IPS-20b (cell line): ENCODE measurements around the gene TINAG.
"Not testable (repeated sequence)": the region's sequence is repeated elsewhere in the genome, so short reads cannot be mapped to it uniquely, and the experiment has no call there.

Source experiments
- H3K27ac ChIP-seq: one replicate; pipeline ENCODE4 v1.5.1; 2013; ENCODE audit warnings: low read length
- H3K27me3 ChIP-seq: 2 replicates; pipeline ENCODE4 v1.6.1; 2013; ENCODE audit warnings: mild to moderate bottlenecking, low read length, inconsistent platforms; ENCODE audit not compliant: insufficient read depth
- H3K36me3 ChIP-seq: 2 replicates; pipeline ENCODE4 v1.6.1; 2013; ENCODE audit warnings: low read depth, mild to moderate bottlenecking, inconsistent platforms, low read length, moderate library complexity; ENCODE audit not compliant: insufficient read depth
- H3K4me1 ChIP-seq: 2 replicates; pipeline ENCODE4 v1.6.1; 2013; ENCODE audit warnings: mild to moderate bottlenecking, control low read depth, inconsistent platforms, low read length, moderate library complexity; ENCODE audit not compliant: insufficient read depth
- H3K4me3 ChIP-seq: 2 replicates; pipeline ENCODE4 v1.5.1; 2013; ENCODE audit warnings: mild to moderate bottlenecking, low read length, inconsistent platforms
- H3K9ac ChIP-seq: 2 replicates; pipeline ENCODE4 v1.6.1; 2013; ENCODE audit warnings: low read depth, mild to moderate bottlenecking, inconsistent platforms, low read length, moderate library complexity
- H3K9me3 ChIP-seq: 2 replicates; pipeline ENCODE4 v1.6.1; 2013; ENCODE audit warnings: mild to moderate bottlenecking, low read depth, low read length, inconsistent platforms; ENCODE audit not compliant: insufficient read depth

TINAG gene

GRCh38 chr6:54315656-54316055 is 7.4 kb downstream of the TINAG start:
- H3K36me3 ChIP-seq = no peaks in the 10 kb centered on the region
- no peak overlapping the region for H3K27ac ChIP-seq
- H3K9me3 ChIP-seq = no peaks in the 10 kb centered on the region
- H3K27me3 ChIP-seq = no peaks in the 10 kb centered on the region
- no peak overlapping the region for H3K9ac ChIP-seq
- H3K4me1 ChIP-seq = no peaks in the 10 kb centered on the region
- no peak overlapping the region for H3K4me3 ChIP-seq

- H3K9me3 ChIP-seq = no peaks in the 10 kb centered on the region
- H3K4me3 ChIP-seq = no peak overlapping the region
- H3K27me3 ChIP-seq = no peaks in the 10 kb centered on the region
- H3K36me3 ChIP-seq = no peaks in the 10 kb centered on the region
- H3K4me1 ChIP-seq = no peaks in the 10 kb centered on the region
- H3K9ac ChIP-seq = no peak overlapping the region
- no peak overlapping the region for H3K27ac ChIP-seq
Observed at GRCh38 chr6:54320871-54321270, 12.6 kb downstream of the TINAG start.

GRCh38 chr6:54327631-54328030 is 19.4 kb downstream of the TINAG start:
- no peak overlapping the region for H3K4me3 ChIP-seq
- H3K9me3 ChIP-seq = no peaks in the 10 kb centered on the region
- no peak overlapping the region for H3K9ac ChIP-seq
- H3K4me1 ChIP-seq = no peaks in the 10 kb centered on the region
- H3K27ac ChIP-seq = no peak overlapping the region
- H3K27me3 ChIP-seq = no peaks in the 10 kb centered on the region
- no peaks in the 10 kb centered on the region for H3K36me3 ChIP-seq

- not testable (repeated sequence) for H3K4me3 ChIP-seq, H3K4me1 ChIP-seq, H3K9me3 ChIP-seq, H3K9ac ChIP-seq, H3K27me3 ChIP-seq, H3K27ac ChIP-seq, H3K36me3 ChIP-seq
Observed at GRCh38 chr6:54331571-54331970, 23.3 kb downstream of the TINAG start.

GRCh38 chr6:54335871-54336270 is 27.6 kb downstream of the TINAG start:
- peaks cover 9% of the 10 kb centered on the region; the same call in 1 of the 2 replicates for H3K4me1 ChIP-seq
- no peak overlapping the region for H3K27ac ChIP-seq
- no peak overlapping the region for H3K9ac ChIP-seq
- H3K4me3 ChIP-seq = no peak overlapping the region
- H3K36me3 ChIP-seq = no peaks in the 10 kb centered on the region; the same call in 1 of the 2 replicates
- H3K9me3 ChIP-seq = no peaks in the 10 kb centered on the region
- H3K27me3 ChIP-seq = no peaks in the 10 kb centered on the region

GRCh38 chr6:54353975-54354374 is 45.7 kb downstream of the TINAG start:
- Histone ChIP-seq H3K36me3 (no peaks in the 10 kb centered on the region), H3K9ac (no peak overlapping the region), H3K9me3 (no peaks in the 10 kb centered on the region), H3K4me3 (no peak overlapping the region), H3K27me3 (no peaks in the 10 kb centered on the region), H3K27ac (no peak overlapping the region), H3K4me1 (no peaks in the 10 kb centered on the region)

GRCh38 chr6:54354608-54355007 is 46.4 kb downstream of the TINAG start:
- Histone ChIP-seq H3K4me3 (no peak overlapping the region), H3K9ac (no peak overlapping the region), H3K9me3 (no peaks in the 10 kb centered on the region), H3K27ac (no peak overlapping the region), H3K4me1 (no peaks in the 10 kb centered on the region), H3K27me3 (no peaks in the 10 kb centered on the region), H3K36me3 (no peaks in the 10 kb centered on the region)

GRCh38 chr6:54357141-54357540 is 48.9 kb downstream of the TINAG start:
- H3K9me3 ChIP-seq = no peaks in the 10 kb centered on the region
- H3K4me1 ChIP-seq = no peaks in the 10 kb centered on the region
- no peak overlapping the region for H3K27ac ChIP-seq
- no peaks in the 10 kb centered on the region for H3K36me3 ChIP-seq
- H3K27me3 ChIP-seq = no peaks in the 10 kb centered on the region
- no peak overlapping the region for H3K4me3 ChIP-seq
- H3K9ac ChIP-seq = no peak overlapping the region

- H3K27me3 ChIP-seq = no peaks in the 10 kb centered on the region
- no peak overlapping the region for H3K4me3 ChIP-seq
- no peaks in the 10 kb centered on the region for H3K9me3 ChIP-seq
- no peak overlapping the region for H3K27ac ChIP-seq
- H3K4me1 ChIP-seq = no peaks in the 10 kb centered on the region
- no peak overlapping the region for H3K9ac ChIP-seq
- H3K36me3 ChIP-seq = no peaks in the 10 kb centered on the region
Observed at GRCh38 chr6:54361188-54361587, 52.9 kb downstream of the TINAG start.

GRCh38 chr6:54361734-54362133 is 53.5 kb downstream of the TINAG start:
- H3K27me3 ChIP-seq = no peaks in the 10 kb centered on the region
- no peak overlapping the region for H3K9ac ChIP-seq
- H3K4me3 ChIP-seq = no peak overlapping the region
- H3K9me3 ChIP-seq = no peaks in the 10 kb centered on the region
- no peak overlapping the region for H3K27ac ChIP-seq
- H3K36me3 ChIP-seq = no peaks in the 10 kb centered on the region
- H3K4me1 ChIP-seq = no peaks in the 10 kb centered on the region

- Histone ChIP-seq H3K9me3 (no peaks in the 10 kb centered on the region), H3K36me3 (no peaks in the 10 kb centered on the region), H3K9ac (no peak overlapping the region), H3K27me3 (no peaks in the 10 kb centered on the region), H3K4me3 (no peak overlapping the region), H3K4me1 (no peaks in the 10 kb centered on the region), H3K27ac (no peak overlapping the region)
Observed at GRCh38 chr6:54366667-54367327, 58.6 kb downstream of the TINAG start.

- Histone ChIP-seq H3K4me1 (no peaks in the 10 kb centered on the region), H3K9me3 (no peaks in the 10 kb centered on the region), H3K4me3 (no peak overlapping the region), H3K27ac (no peak overlapping the region), H3K9ac (no peak overlapping the region), H3K36me3 (no peaks in the 10 kb centered on the region), H3K27me3 (no peaks in the 10 kb centered on the region)
Observed at GRCh38 chr6:54377776-54378175, 69.5 kb downstream of the TINAG start.
